Muscle layer of duodenum (tissue), 2 donors: Measurements from ENCODE around the gene ANKRD30B.
"Not testable (repeated sequence)": the region's sequence is repeated elsewhere in the genome, so short reads cannot be mapped to it uniquely, and the experiment has no call there.

ENCODE experiments used
- H3K27ac ChIP-seq: one replicate; pipeline ENCODE4 v1.7.0; 2013; ENCODE audit warnings: mild to moderate bottlenecking, low read length
- H3K27me3 ChIP-seq: one replicate; pipeline ENCODE4 v1.7.0; 2013; ENCODE audit warnings: low read depth, mild to moderate bottlenecking, control low read depth, low read length
- H3K36me3 ChIP-seq, 2 donors: one replicate each; pipeline ENCODE4 v1.7.0; 2013; ENCODE audit warnings: low read length in 2 of 2, control low read depth in 1 of 2, mild to moderate bottlenecking in 1 of 2; ENCODE audit not compliant: insufficient read depth in 2 of 2, control insufficient read depth in 1 of 2
- H3K4me1 ChIP-seq, 2 donors: one replicate each; pipeline ENCODE4 v1.7.0; 2013; ENCODE audit warnings: low read length in 2 of 2, mild to moderate bottlenecking in 2 of 2, control low read depth in 1 of 2, moderate library complexity in 1 of 2; ENCODE audit not compliant: insufficient read depth in 2 of 2, control insufficient read depth in 1 of 2
- H3K4me3 ChIP-seq, 2 donors: one replicate each; pipeline ENCODE4 v1.7.0; 2013; ENCODE audit warnings: low read length in 2 of 2, low read depth in 1 of 2, mild to moderate bottlenecking in 1 of 2
- H3K9me3 ChIP-seq, 2 donors: one replicate each; pipeline ENCODE4 v1.7.0; 2013; ENCODE audit warnings: low read length in 2 of 2, control low read depth in 1 of 2, mild to moderate bottlenecking in 1 of 2; ENCODE audit not compliant: control insufficient read depth in 1 of 2
- donor health status: healthy.

ANKRD30B gene

GRCh38 chr18:14747513-14748474 is at the start of gene ANKRD30B:
TSS of gene ANKRD30B (plus strand) at chr18:14748172. CDS start at chr18:14748420, 248 bp downstream.
- H3K4me3 ChIP-seq = peak within 1 kb of the TSS in 1 of 2 donors; percentile 38

GRCh38 chr18:14701286-14702040 is 46.5 kb upstream of the ANKRD30B start:
- not testable (repeated sequence) for H3K36me3 ChIP-seq

More at GRCh38 chr18:14747513-14748474, at the start of gene ANKRD30B:
- Histone ChIP-seq H3K27ac (no peak within 1 kb of the TSS), H3K36me3 (no peaks in the 10 kb centered on the region), H3K9me3 (peaks cover 0 to 4% of the 10 kb centered on the region in 2 donors), H3K4me1 (no peaks in the 10 kb centered on the region), H3K27me3 (no peaks in the 10 kb centered on the region)

GRCh38 chr18:14709761-14710160 is 38.2 kb upstream of the ANKRD30B start:
- not testable (repeated sequence) for H3K27me3 ChIP-seq, H3K4me3 ChIP-seq, H3K36me3 ChIP-seq, H3K9me3 ChIP-seq, H3K27ac ChIP-seq, H3K4me1 ChIP-seq

More at GRCh38 chr18:14701286-14702040, 46.5 kb upstream of the ANKRD30B start:
- H3K4me1 ChIP-seq, H3K4me3 ChIP-seq, H3K27ac ChIP-seq, H3K9me3 ChIP-seq, H3K27me3 ChIP-seq: not testable (repeated sequence)

GRCh38 chr18:14721569-14721968 is 26.4 kb upstream of the ANKRD30B start:
- not testable (repeated sequence) for H3K9me3 ChIP-seq, H3K36me3 ChIP-seq, H3K27me3 ChIP-seq, H3K4me3 ChIP-seq, H3K4me1 ChIP-seq, H3K27ac ChIP-seq

- H3K4me1 ChIP-seq, H3K4me3 ChIP-seq, H3K9me3 ChIP-seq, H3K36me3 ChIP-seq, H3K27me3 ChIP-seq, H3K27ac ChIP-seq: not testable (repeated sequence)
Observed at GRCh38 chr18:14739056-14739455, 8.9 kb upstream of the ANKRD30B start.

- Histone ChIP-seq H3K9me3 (peaks cover 0 to 4% of the 10 kb centered on the region in 2 donors), H3K4me3 (no peak overlapping the region), H3K36me3 (no peaks in the 10 kb centered on the region), H3K4me1 (no peaks in the 10 kb centered on the region), H3K27ac (no peak overlapping the region), H3K27me3 (no peaks in the 10 kb centered on the region)
Observed at GRCh38 chr18:14746897-14747296, 1.1 kb upstream of the ANKRD30B start.

- peaks cover 0 to 4% of the 10 kb centered on the region in 2 donors for H3K9me3 ChIP-seq
- H3K4me3 ChIP-seq = no peak overlapping the region
- H3K36me3 ChIP-seq = no peaks in the 10 kb centered on the region
- H3K27me3 ChIP-seq = no peaks in the 10 kb centered on the region
- no peaks in the 10 kb centered on the region for H3K4me1 ChIP-seq
- no peak overlapping the region for H3K27ac ChIP-seq
Observed at GRCh38 chr18:14748496-14748895, 524 bp downstream of the ANKRD30B start.

GRCh38 chr18:14763566-14763965 is 15.6 kb downstream of the ANKRD30B start:
- not testable (repeated sequence) for H3K4me1 ChIP-seq, H3K4me3 ChIP-seq, H3K36me3 ChIP-seq, H3K27me3 ChIP-seq, H3K9me3 ChIP-seq, H3K27ac ChIP-seq

- Histone ChIP-seq H3K36me3 (no peaks in the 10 kb centered on the region), H3K9me3 (no peaks in the 10 kb centered on the region), H3K27me3 (no peaks in the 10 kb centered on the region), H3K27ac (no peak overlapping the region), H3K4me1 (no peaks in the 10 kb centered on the region), H3K4me3 (no peak overlapping the region)
Observed at GRCh38 chr18:14767474-14767873, 19.5 kb downstream of the ANKRD30B start.

- Histone ChIP-seq H3K4me1 (no peaks in the 10 kb centered on the region), H3K9me3 (no peaks in the 10 kb centered on the region), H3K36me3 (no peaks in the 10 kb centered on the region)
Observed at GRCh38 chr18:14768241-14768640, 20.3 kb downstream of the ANKRD30B start.

GRCh38 chr18:14769381-14769780 is 21.4 kb downstream of the ANKRD30B start:
- no peaks in the 10 kb centered on the region for H3K4me1 ChIP-seq
- no peak overlapping the region for H3K4me3 ChIP-seq

More at GRCh38 chr18:14768241-14768640, 20.3 kb downstream of the ANKRD30B start:
- H3K27ac ChIP-seq = no peak overlapping the region
- H3K4me3 ChIP-seq = no peak overlapping the region
- H3K27me3 ChIP-seq = no peaks in the 10 kb centered on the region

More at GRCh38 chr18:14769381-14769780, 21.4 kb downstream of the ANKRD30B start:
- H3K36me3 ChIP-seq = no peaks in the 10 kb centered on the region
- H3K27ac ChIP-seq = no peak overlapping the region
- no peaks in the 10 kb centered on the region for H3K27me3 ChIP-seq
- no peaks in the 10 kb centered on the region for H3K9me3 ChIP-seq
